ENCODE results near the gene UBE2S. TPM values are rescaled to one million over a fixed set of nuclear protein-coding genes. Genes with fewer than 3 reads are reported as not detected.
A peak's percentile ranks its signal among the peaks of the same experiment; 100 is the strongest.

UBE2S gene
- total and polyA plus RNA-seq, 12 donors: 8.8 to 57.1 (median 18.8) TPM

DNA sequence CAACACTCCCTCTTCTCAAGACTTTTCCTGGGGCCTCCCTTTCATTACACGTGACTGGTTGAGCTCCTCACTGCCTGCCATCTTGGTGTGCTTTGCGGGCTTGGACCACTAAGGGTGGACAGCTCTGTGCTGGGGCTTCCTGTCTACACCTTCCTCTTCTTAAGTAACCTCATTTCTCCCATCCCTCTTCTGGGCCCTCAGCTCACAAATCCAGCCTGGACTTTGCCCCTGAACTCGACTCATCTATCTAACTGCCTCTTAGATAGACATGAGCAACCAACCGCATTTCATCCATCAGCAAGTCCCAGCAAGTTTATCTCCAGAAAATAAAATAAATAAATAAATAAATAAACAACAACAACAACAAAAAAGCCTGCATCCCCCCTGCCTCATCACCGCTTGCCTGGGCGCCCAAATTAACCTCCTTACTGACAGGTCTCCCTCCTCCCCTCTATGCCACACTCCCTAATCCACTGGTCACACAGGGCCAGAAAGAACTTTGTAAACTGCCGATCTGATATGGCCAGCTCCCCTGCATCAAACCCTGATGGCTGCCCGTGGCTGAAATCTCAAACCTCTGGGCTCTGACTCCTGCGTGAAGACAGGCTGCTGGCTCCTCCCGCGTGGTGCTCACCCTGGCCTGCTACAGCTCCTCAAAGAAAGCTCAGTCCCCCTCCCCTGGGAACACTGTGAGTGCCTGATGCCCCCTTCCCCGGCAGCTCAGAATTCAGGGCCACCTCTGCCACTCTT, 46.1 kb upstream of the UBE2S start:
- no peaks in the 10 kb centered on the region for H3K9me3 ChIP-seq (replicated peaks in 1 of 3)
- no peak for TF ChIP-seq POLR2A (IDR thresholded peaks at IDR 0.05)
- H3K27ac ChIP-seq: no peak overlapping the region
- H3K4me1 ChIP-seq (replicated peaks in 1 of 2): peaks cover 11% of the 10 kb centered on the region in 2 donors
- WGBS, 4 donors: 94 to 95% (median 95%) methylated on average over 11 to 12 of the region's 12 CpGs
- DNase-seq: no peak
- H3K36me3 ChIP-seq (replicated peaks in 1 of 2): no peaks in the 10 kb centered on the region
- H3K27me3 ChIP-seq: peaks cover 21% of the 10 kb centered on the region
- H3K4me3 ChIP-seq: no peak overlapping the region
- intact Hi-C loops (cut with DNase I): no loop called here

DNA sequence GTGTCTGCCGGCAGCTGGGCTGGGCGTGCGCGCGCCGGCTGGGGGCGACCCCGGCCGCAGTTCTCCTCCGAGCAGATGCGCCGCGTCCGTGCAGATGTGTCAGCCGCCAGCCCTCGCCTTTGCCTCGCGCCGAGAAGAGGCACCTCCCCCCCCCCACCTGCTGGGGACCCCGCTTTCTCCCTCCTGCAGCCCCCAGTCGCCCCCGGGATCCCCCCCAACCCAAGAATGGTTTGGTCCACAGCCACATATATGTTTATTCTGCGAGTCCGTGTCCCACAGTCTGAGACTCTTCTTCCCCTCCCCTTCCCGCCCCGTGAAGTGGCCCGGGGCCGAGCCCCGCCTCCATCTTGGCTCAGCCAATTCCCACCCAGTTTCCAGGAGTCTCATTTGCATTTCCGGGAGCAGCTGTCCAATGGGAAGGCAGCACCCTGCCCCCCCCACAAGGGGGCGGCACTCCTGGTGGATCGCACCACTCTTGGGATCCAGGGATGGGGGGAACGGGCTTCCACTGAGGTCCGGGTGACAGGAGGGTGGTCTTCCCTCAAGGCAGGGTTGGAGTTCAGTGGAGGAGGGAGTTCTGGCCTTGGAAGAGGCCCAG, 45.3 kb upstream of the UBE2S start:
- TF ChIP-seq, protein P1, sequence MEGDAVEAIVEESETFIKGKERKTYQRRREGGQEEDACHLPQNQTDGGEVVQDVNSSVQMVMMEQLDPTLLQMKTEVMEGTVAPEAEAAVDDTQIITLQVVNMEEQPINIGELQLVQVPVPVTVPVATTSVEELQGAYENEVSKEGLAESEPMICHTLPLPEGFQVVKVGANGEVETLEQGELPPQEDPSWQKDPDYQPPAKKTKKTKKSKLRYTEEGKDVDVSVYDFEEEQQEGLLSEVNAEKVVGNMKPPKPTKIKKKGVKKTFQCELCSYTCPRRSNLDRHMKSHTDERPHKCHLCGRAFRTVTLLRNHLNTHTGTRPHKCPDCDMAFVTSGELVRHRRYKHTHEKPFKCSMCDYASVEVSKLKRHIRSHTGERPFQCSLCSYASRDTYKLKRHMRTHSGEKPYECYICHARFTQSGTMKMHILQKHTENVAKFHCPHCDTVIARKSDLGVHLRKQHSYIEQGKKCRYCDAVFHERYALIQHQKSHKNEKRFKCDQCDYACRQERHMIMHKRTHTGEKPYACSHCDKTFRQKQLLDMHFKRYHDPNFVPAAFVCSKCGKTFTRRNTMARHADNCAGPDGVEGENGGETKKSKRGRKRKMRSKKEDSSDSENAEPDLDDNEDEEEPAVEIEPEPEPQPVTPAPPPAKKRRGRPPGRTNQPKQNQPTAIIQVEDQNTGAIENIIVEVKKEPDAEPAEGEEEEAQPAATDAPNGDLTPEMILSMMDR (IDR thresholded peaks at IDR 0.05): peak in 1 of 6 experiments; percentile 17
- TF ChIP-seq POLR2A (IDR thresholded peaks at IDR 0.05): no peak
- Histone ChIP-seq H3K27me3 (peaks cover 21% of the 10 kb centered on the region), H3K9me3 (replicated peaks in 1 of 3) (no peaks in the 10 kb centered on the region), H3K27ac (no peak overlapping the region), H3K36me3 (replicated peaks in 1 of 2) (no peaks in the 10 kb centered on the region), H3K4me3 (peak overlapping the region in 1 of 4 donors; percentile 44), H3K4me1 (replicated peaks in 1 of 2) (peaks cover 11% of the 10 kb centered on the region in 2 donors)
- intact Hi-C loops (cut with DNase I): no loop called here
- WGBS, 4 donors: 10 to 28% (median 12%) methylated on average over 5 to 34 of the region's 34 CpGs
- peak; percentile 65 to 94 (median 87) for DNase-seq

DNA sequence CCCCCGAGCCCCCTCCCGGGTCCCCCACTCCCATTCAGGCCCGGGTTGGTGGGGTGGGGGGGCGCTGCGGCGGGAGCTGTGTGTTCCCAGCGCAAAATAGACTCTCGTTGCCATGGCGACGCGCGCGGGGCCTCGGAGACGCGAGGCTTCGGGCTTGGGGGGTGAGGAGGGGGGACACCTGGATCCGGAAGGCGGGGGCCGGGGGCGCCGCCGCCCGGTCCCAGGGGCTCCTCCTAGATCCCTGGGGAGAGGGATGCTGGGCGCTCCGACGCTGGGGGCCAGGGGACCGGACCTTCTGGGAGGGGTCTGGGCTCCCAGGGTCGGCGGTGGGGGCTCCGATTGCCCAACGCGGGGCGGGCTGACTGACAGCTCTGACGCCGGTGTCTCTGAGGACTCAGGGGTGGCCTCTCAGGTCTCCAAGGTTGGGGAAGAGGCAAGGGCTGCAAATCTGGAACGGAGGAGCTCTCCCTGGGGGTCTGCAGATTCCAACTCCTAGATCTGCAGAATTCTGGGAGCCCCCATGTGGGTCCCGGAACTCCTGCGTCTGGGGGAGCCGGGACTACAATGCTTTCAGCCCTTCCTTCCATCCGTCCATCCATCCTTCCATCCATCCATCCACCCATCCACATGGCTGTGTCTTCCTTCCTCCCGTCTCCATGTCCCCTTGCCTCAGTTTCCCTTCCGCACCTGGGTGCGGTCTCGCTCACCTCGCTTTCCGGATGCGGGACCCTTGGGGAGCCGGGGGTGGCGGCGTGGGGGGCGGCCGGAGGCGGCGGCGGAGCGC, 44.6 kb upstream of the UBE2S start:
- Histone ChIP-seq H3K4me3 (peak overlapping the region in 1 of 4 donors; percentile 44), H3K36me3 (replicated peaks in 1 of 2) (no peaks in the 10 kb centered on the region), H3K4me1 (replicated peaks in 1 of 2) (peaks cover 11% of the 10 kb centered on the region in 2 donors), H3K27me3 (peaks cover 21% of the 10 kb centered on the region), H3K9me3 (replicated peaks in 1 of 3) (no peaks in the 10 kb centered on the region), H3K27ac (no peak overlapping the region)
- peak in 1 of 7 donors; percentile 59 for DNase-seq
- 2 to 6% (median 3%) methylated on average over 15 to 57 of the region's 57 CpGs for WGBS, 4 donors
- TF ChIP-seq POLR2A (IDR thresholded peaks at IDR 0.05): no peak
- TF ChIP-seq, protein P1 (IDR thresholded peaks at IDR 0.05): no peak
- intact Hi-C loops (cut with DNase I): no loop called here

DNA sequence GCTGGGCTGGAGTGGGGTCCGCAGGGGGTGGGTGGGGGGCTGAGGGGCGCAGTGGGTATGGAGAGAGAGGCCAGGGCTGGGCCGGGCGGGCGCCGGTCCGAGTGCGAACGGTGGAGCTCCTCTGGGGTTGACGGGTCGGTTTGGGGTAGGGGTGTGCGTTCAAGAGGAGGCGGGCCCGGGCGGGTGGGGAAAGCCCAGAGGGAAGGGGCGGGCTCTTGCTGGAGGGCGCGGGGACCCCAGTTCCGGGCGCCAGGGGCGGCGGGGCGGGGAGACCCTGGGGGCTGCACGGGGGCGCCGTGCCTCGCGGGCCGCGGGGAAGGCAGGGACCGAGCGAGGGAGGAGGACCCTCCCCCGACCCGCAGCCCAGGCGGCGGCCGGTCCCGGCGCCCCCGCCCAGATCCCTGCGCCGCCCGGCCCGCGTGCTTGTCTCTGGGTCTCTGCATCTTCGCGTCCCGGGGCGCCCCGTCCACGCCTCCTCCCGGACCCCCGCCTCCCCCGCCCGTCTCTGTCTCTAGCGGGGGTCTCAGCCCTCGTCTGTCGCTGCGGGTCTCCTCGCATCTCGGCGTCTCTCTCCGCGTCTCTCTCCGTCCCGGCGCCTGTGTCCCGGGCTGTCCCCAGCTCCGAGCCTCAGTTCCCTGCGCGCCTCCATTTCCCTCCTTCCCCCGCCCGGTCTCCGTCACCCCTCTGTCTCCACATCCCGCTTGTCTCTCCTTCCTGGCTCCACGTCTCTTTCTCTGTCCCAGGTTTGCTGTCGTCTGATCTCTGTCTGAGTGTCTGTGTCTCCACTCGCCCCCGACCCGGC, 43.8 kb upstream of the UBE2S start:
- H3K27ac ChIP-seq: no peak overlapping the region
- intact Hi-C loops (cut with DNase I): no loop called here

More for the DNA sequence above, 43.8 kb upstream of the UBE2S start:
- no peak for DNase-seq
- Histone ChIP-seq H3K9me3 (replicated peaks in 1 of 3) (no peaks in the 10 kb centered on the region), H3K36me3 (replicated peaks in 1 of 2) (no peaks in the 10 kb centered on the region), H3K4me1 (replicated peaks in 1 of 2) (peaks cover 11% of the 10 kb centered on the region in 2 donors), H3K4me3 (no peak overlapping the region), H3K27me3 (peaks cover 21% of the 10 kb centered on the region)
- TF ChIP-seq POLR2A (IDR thresholded peaks at IDR 0.05): no peak
- 1 to 3% (median 2%) methylated on average over 10 to 71 of the region's 80 CpGs for WGBS, 4 donors
